GM10266 (cell line): ENCODE results near the gene CDX2.
A peak's percentile ranks its signal among the peaks of the same experiment; 100 is the strongest.

Experiments used
- DNase-seq: peaks from one replicate; pipeline ENCODE4 v3.0.0; 2012; ENCODE audit errors: extremely low spot score
- TF ChIP-seq, protein P1 (sequence below): IDR thresholded peaks from 2 replicates; pipeline ENCODE4 v1.5.1; 2012; ENCODE audit warnings: mild to moderate bottlenecking, low read depth; ENCODE audit not compliant: control insufficient read depth, insufficient read depth; ENCODE audit errors: missing control alignments

The CDX2 gene

DNA sequence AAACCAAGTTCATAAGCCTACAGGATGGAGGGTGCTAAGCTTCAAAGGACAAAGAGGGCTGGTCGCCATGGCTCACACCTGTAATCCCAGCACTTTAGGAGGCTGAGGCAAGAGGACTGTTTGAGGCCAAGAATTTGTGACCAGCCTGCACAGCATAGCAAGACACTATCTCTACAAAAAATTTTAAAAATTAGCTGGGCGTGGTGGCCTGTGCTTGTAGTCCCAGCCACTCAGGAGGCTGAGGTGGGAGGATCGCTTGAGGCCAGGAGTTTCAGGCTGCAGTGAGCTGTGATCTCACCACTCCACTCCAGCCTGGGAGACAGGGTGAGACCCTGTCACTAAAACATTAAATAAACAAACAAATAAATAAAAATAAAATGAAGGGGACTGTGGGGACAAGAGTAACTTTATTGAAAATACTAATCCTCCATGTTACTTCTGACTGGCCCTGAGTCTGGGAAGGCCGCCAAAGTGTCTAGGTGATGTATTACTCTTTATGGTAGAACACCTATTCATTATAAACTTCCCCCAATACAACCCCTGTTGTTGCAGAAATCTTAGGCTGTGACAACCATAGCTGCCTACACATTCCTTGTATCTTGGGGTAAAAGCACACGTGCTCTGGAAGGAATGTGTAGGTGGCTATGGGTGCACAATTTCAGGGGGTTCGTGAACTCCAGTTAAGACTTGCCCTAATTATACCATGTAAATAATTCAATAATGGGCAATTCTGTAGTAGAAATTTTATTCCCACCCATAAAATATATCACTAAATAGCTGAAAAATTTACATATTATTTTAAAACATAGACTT is 34.0 kb upstream of the CDX2 start:
- no peak for DNase-seq
- TF ChIP-seq, protein P1, sequence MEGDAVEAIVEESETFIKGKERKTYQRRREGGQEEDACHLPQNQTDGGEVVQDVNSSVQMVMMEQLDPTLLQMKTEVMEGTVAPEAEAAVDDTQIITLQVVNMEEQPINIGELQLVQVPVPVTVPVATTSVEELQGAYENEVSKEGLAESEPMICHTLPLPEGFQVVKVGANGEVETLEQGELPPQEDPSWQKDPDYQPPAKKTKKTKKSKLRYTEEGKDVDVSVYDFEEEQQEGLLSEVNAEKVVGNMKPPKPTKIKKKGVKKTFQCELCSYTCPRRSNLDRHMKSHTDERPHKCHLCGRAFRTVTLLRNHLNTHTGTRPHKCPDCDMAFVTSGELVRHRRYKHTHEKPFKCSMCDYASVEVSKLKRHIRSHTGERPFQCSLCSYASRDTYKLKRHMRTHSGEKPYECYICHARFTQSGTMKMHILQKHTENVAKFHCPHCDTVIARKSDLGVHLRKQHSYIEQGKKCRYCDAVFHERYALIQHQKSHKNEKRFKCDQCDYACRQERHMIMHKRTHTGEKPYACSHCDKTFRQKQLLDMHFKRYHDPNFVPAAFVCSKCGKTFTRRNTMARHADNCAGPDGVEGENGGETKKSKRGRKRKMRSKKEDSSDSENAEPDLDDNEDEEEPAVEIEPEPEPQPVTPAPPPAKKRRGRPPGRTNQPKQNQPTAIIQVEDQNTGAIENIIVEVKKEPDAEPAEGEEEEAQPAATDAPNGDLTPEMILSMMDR = no peak

DNA sequence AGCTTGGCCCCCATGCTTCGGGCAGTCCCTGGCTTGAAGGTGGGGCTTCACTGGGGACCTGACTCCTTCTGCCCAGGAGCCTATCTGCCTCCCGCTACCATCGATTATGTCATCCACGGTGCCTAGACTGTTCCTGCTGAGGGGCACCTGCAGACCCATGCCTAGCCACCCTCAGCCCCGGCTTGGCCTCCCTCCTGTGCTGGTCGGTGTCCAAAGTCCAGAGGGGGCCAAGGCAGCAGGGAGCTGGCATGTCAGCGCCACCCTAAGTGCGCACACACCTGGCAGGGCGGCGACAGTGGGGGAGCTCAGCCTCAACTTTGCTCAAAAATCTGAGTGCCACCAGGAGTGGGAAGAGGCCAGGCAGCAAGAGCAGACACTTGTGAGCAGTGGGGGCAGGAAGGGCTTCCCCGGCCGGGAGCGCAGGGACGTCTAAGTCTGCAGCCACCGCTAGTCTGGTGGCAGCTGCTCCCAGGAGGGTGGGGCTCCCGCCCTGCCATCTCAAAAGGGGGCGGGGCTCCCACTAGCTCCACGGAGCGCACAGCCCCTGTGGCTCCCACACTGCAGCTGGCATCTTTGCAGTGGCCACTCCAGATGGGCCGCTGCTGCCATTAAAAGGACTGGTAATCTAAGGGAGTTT is 32.8 kb upstream of the CDX2 start:
- no peak for DNase-seq
- TF ChIP-seq, protein P1 = no peak

DNA sequence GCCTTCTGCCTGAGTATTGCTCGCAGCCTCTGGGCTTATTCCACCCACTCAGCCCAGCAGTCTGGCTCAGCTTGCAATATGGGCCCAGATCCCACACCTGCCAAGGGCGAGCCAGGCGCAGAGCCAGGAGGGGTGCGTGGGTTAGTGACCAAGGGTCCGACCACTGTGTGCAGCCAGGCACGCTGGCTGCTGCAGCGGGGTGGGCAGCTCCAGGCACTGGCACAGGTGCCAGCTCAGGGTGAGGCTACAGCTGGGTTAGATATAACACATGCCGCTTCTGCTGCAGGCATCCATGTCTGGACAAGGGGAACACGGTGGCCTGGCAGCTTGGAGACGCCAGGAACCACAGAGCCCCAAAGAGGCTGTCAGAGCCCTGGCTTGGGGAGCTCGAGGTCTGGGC is 31.9 kb upstream of the CDX2 start:
- DNase-seq = no peak
- TF ChIP-seq, protein P1 = no peak

DNA sequence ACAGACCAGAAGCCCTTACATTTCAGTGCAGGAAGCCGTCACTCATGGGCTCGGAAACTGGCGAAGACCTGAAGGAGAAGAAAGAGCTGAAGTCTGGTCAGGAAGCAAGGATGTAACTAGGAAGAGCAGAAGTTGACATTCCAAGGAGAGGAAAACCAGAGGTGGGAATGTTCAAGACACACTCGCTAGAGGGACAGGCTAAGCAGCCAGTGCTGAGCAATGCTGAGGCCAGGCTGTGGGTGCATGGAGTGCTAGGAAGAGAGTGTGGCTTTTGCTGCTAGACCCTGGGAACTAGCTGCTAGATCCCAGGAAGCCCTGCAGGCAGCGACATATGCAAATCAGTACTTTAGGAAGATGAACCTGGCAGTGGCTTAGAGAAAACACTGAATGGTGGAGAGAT is 31.5 kb upstream of the CDX2 start:
- TF ChIP-seq, protein P1 = no peak
- no peak for DNase-seq

DNA sequence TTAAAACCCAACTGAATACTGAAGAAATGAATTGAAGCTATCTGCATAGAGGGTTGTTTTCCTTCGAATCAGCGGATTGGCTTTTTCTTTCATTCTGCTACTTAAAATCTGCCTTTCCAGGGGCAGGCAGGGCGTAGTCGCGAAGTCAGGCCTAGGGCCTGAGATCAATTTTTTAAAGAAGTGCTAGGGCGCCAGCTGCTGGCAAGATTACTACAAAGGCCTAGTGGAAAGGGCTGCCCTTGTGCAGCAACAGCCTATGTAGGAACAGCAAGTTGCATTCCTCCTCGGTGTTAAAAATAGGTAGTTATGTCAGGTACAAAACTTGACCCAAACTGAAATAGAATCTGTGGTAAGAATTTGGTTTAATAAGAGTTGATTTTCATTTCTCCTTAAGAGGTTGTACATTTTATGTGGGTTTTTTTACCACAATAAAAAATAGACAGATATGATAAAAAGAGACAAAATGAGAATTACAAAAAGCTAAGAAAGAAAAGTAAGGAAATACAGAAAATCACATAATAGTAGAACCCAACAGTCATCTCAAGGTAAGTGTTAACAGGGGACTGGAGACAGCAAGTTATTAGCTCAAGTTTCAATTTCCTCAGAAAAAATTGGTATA is 28.9 kb upstream of the CDX2 start:
- TF ChIP-seq, protein P1 = peak; percentile 58
- peak; percentile 49 for DNase-seq

DNA sequence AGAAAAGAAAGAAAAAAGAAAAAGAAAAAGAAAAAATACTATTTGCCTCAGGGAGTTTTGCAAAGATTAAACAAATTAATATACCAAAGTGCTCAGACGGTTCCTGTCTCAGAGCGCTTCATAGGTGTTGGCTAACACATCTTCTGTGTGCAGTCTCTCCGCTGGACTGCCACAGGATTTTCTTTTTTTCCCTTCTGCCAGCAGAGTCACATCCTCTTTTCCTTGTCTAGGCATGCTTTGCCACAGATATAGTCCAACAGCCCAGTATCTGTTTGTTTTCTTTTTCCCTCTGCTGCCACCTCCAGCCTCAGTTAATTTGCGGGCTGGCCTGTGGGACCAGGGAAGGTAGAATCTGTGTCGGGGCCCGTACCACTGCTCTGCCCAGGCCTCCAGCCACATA is 22.8 kb upstream of the CDX2 start:
- DNase-seq = no peak

DNA sequence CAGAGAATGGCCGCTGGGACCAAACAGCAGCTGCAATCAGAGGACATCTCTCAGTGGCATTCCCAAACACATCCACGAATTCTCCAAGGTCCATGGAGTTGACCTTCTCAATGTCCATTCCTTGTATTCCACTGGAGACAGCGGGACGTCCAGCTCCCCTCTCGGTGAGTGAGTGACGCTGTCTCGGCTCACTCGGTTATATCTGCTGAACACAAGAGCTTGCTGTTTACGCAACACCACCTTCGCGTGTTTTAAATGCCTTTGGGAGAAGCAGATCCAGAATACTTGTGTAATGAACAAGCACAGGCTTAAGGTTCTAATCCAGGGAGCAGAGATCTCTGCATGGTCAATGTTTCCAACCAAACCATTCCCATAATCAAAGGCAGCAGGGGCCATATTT is 19.4 kb upstream of the CDX2 start, which contains the start of gene URAD:
URAD (minus strand) TSS at position 174 of the 400 bp plus-strand sequence; CDS start at position 118, 56 bp downstream.
- no peak for DNase-seq
- TF ChIP-seq, protein P1 = no peak

More for the DNA sequence above, 22.8 kb upstream of the CDX2 start:
- TF ChIP-seq, protein P1 = no peak
